SK-N-SH (cell line): ENCODE measurements around the gene CENPP. TPM values are rescaled to one million over a fixed set of nuclear protein-coding genes. Genes with fewer than 3 reads are reported as not detected.

Source experiments
- CTCF ChIA-PET: fragments of 300-600, 350-600 bp; formaldehyde crosslinking; extraction: SDS; loops from one replicate; lab custom pipeline; 2021; lab: Yijun Ruan, JAX
- POLR2A ChIA-PET: fragments of 350-600 bp; sonication (Branson Sonifier 250); formaldehyde crosslinking; extraction: SDS; loops from one replicate; lab custom pipeline; 2020; ENCODE audit warnings: antibody characterized with exemption, inconsistent platforms; lab: Yijun Ruan, JAX
- DNase-seq: peaks from one replicate; pipeline ENCODE4 v3.0.0; 2012
- H2AFZ ChIP-seq: fragments of 200-600 bp; sonication (generic); 2 replicates; pipeline ENCODE4 v1.8.1; 2016; ENCODE audit warnings: antibody characterized with exemption, mild to moderate bottlenecking, low read depth
- H3F3A ChIP-seq: fragments of 200-600 bp; sonication (generic); replicated peaks from 2 replicates; pipeline ENCODE3; 2016; ENCODE audit warnings: antibody characterized with exemption, mild to moderate bottlenecking; ENCODE audit not compliant: insufficient read depth
- H3K27ac ChIP-seq, 2 experiments: fragments of 200-500 bp in 1 of 2; fragments of 200-600 bp in 1 of 2; sonication (Bioruptor generic) in 1 of 2; sonication (generic), shearing (Covaris generic) in 1 of 2; 2 replicates each; pipeline versions ENCODE4 v1.5.1 to v1.6.1; 2014 to 2016; ENCODE audit warnings: low read depth in 2 of 2, inconsistent platforms in 1 of 2, low read length in 1 of 2, mild to moderate bottlenecking in 1 of 2, mixed read lengths in 1 of 2
- H3K27me3 ChIP-seq: fragments of 200-600 bp; sonication (generic), shearing (Covaris generic); 2 replicates; pipeline ENCODE4 v1.6.1; 2016; ENCODE audit warnings: mixed run types; ENCODE audit not compliant: insufficient read depth
- H3K36me3 ChIP-seq, 2 experiments: fragments of 200-500 bp in 1 of 2; fragments of 200-600 bp in 1 of 2; sonication (Bioruptor generic) in 1 of 2; sonication (generic) in 1 of 2; replicated peaks in 1 of 2; 2 replicates each; pipeline versions ENCODE3 to v1.5.1; 2014 to 2016; ENCODE audit warnings: low read length in 1 of 2, mild to moderate bottlenecking in 1 of 2; ENCODE audit not compliant: insufficient read depth in 2 of 2, control insufficient read depth in 1 of 2
- H3K4me1 ChIP-seq, 2 experiments: fragments of 200-500 bp in 1 of 2; fragments of 200-600 bp in 1 of 2; sonication (Bioruptor generic) in 1 of 2; sonication (generic), shearing (Covaris generic) in 1 of 2; 2 replicates each; pipeline versions ENCODE4 v1.5.1 to v1.6.1; 2014 to 2016; ENCODE audit warnings: low read depth in 1 of 2, low read length in 1 of 2, mixed run types in 1 of 2; ENCODE audit not compliant: insufficient read depth in 2 of 2, control insufficient read depth in 1 of 2
- H3K4me2 ChIP-seq: fragments of 200-600 bp; sonication (generic), shearing (Covaris generic); 2 replicates; pipeline ENCODE4 v1.6.1; 2017; ENCODE audit warnings: mixed run types
- H3K4me3 ChIP-seq, 2 experiments: fragments of 200-500 bp in 1 of 2; fragments of 200-600 bp in 1 of 2; sonication (Bioruptor generic) in 1 of 2; sonication (generic), shearing (Covaris generic) in 1 of 2; 2 replicates each; pipeline versions ENCODE4 v1.5.1 to v1.8.1; 2014 to 2016; ENCODE audit warnings: low read depth in 2 of 2, inconsistent platforms in 1 of 2, low read length in 1 of 2, mild to moderate bottlenecking in 1 of 2, mixed read lengths in 1 of 2, moderate library complexity in 1 of 2
- H3K79me2 ChIP-seq: fragments of 200-600 bp; sonication (generic); 2 replicates; pipeline ENCODE4 v1.8.1; 2017; ENCODE audit warnings: mild to moderate bottlenecking; ENCODE audit not compliant: insufficient read depth
- H3K9ac ChIP-seq: fragments of 200-600 bp; sonication (generic); 2 replicates; pipeline ENCODE4 v1.6.1; 2017; ENCODE audit warnings: mixed run types
- H3K9me2 ChIP-seq: fragments of 200-600 bp; sonication (generic); 2 replicates; pipeline ENCODE4 v1.6.1; 2017; ENCODE audit warnings: mixed run types
- H3K9me3 ChIP-seq: fragments of 200-600 bp; sonication (generic); 2 replicates; pipeline ENCODE4 v1.6.1; 2017; ENCODE audit warnings: mixed run types, mild to moderate bottlenecking, moderate library complexity
- H4K20me1 ChIP-seq: fragments of 200-600 bp; sonication (generic); 2 replicates; pipeline ENCODE4 v1.6.1; 2017; ENCODE audit warnings: mild to moderate bottlenecking, mixed run types; ENCODE audit not compliant: insufficient read depth
- CHD2 ChIP-seq: fragments of 150-350 bp; IDR thresholded peaks from 2 replicates; pipeline ENCODE4 v1.6.1; 2018; ENCODE audit warnings: low read length; ENCODE audit not compliant: partially characterized antibody
- FOSL2 ChIP-seq: IDR thresholded peaks from 2 replicates; pipeline ENCODE4 v1.4.0; 2012; ENCODE audit warnings: low read depth, mild to moderate bottlenecking, moderate library complexity, borderline replicate concordance
- FOXM1 ChIP-seq: IDR thresholded peaks from 2 replicates; pipeline ENCODE4 v1.4.0; 2012; ENCODE audit warnings: low read depth, mild to moderate bottlenecking
- IRF3 ChIP-seq: fragments of 150-350 bp; IDR thresholded peaks from 2 replicates; pipeline ENCODE4 v1.6.1; 2016; ENCODE audit warnings: mild to moderate bottlenecking, low read depth, low read length
- MEF2A ChIP-seq: IDR thresholded peaks from 2 replicates; pipeline ENCODE4 v1.4.0; 2012; ENCODE audit warnings: low read depth, borderline replicate concordance
- NFIC ChIP-seq: IDR thresholded peaks from 2 replicates; pipeline ENCODE4 v1.4.0; 2012; ENCODE audit warnings: borderline replicate concordance
- NRF1 ChIP-seq: IDR thresholded peaks from 2 replicates; pipeline ENCODE4 v1.6.1; 2012; ENCODE audit warnings: low read depth, mild to moderate bottlenecking, low read length
- PBX3 ChIP-seq: IDR thresholded peaks from 2 replicates; pipeline ENCODE4; 2012
- RAD21 ChIP-seq: IDR thresholded peaks from 2 replicates; pipeline ENCODE4 v1.6.1; 2012; ENCODE audit warnings: mild to moderate bottlenecking, low read length
- RCOR1 ChIP-seq: fragments of 150-350 bp; IDR thresholded peaks from 2 replicates; pipeline ENCODE4 v1.6.1; 2017; ENCODE audit warnings: antibody characterized with exemption, low read length
- RXRA ChIP-seq: IDR thresholded peaks from 2 replicates; pipeline ENCODE4 v1.4.0; 2012; ENCODE audit warnings: low read depth, mild to moderate bottlenecking, borderline replicate concordance
- SIN3A ChIP-seq: IDR thresholded peaks from 2 replicates; pipeline ENCODE4 v1.6.1; 2012; ENCODE audit warnings: low read depth, mild to moderate bottlenecking, low read length, moderate library complexity, borderline replicate concordance
- TAF1 ChIP-seq: IDR thresholded peaks from 2 replicates; pipeline ENCODE4 v1.6.1; 2012; ENCODE audit warnings: low read depth, mild to moderate bottlenecking, low read length, moderate library complexity, borderline replicate concordance
- TCF12 ChIP-seq: IDR thresholded peaks from 2 replicates; pipeline ENCODE4 v1.4.0; 2012
- USF2 ChIP-seq: fragments of 150-350 bp; IDR thresholded peaks from 2 replicates; pipeline ENCODE4 v1.6.1; 2017; ENCODE audit warnings: antibody characterized with exemption, low read length, low read depth, borderline replicate concordance
- YY1 ChIP-seq: IDR thresholded peaks from 2 replicates; pipeline ENCODE4 v1.4.0; 2012; ENCODE audit warnings: low read depth, mild to moderate bottlenecking
- WGBS: methylation state at CpG from one replicate; pipeline ENCODE4 v1.1.6; 2017; ENCODE audit warnings: low lambda C conversion rate; 5-methylcytosine and 5-hydroxymethylcytosine counted together
- polyA plus RNA-seq, 3 experiments: library from polyadenylated mRNA; depleted of rRNA; stranded (reverse); fragments of >200 nt; gene quantifications; 2 replicates each; pipeline ENCODE4 v1.2.3, GENCODE V29; 2012
- TF ChIP-seq, protein P1 (sequence below): IDR thresholded peaks from 2 replicates; pipeline ENCODE4 v1.4.0; 2012; ENCODE audit warnings: low read depth, borderline replicate concordance
- TF ChIP-seq, protein P2 (sequence below): IDR thresholded peaks from 2 replicates; pipeline ENCODE4 v1.6.1; 2012; ENCODE audit warnings: mild to moderate bottlenecking, low read depth, low read length, moderate library complexity
- TF ChIP-seq, protein P3 (sequence below): fragments of 200-600 bp; sonication (generic); IDR thresholded peaks from 2 replicates; pipeline ENCODE4 v1.6.1; 2017; ENCODE audit warnings: antibody characterized with exemption, mild to moderate bottlenecking, moderate library complexity

The CENPP gene
- polyA plus RNA-seq, 1 of the 3 experiments (the other 2 are of a cell fraction): 1.3 TPM

GRCh38 chr9:92381775-92382174, 56.0 kb downstream of the CENPP start:
- WGBS: 93% methylated on average over 2 of the region's 2 CpGs
- TF ChIP-seq, protein P1, sequence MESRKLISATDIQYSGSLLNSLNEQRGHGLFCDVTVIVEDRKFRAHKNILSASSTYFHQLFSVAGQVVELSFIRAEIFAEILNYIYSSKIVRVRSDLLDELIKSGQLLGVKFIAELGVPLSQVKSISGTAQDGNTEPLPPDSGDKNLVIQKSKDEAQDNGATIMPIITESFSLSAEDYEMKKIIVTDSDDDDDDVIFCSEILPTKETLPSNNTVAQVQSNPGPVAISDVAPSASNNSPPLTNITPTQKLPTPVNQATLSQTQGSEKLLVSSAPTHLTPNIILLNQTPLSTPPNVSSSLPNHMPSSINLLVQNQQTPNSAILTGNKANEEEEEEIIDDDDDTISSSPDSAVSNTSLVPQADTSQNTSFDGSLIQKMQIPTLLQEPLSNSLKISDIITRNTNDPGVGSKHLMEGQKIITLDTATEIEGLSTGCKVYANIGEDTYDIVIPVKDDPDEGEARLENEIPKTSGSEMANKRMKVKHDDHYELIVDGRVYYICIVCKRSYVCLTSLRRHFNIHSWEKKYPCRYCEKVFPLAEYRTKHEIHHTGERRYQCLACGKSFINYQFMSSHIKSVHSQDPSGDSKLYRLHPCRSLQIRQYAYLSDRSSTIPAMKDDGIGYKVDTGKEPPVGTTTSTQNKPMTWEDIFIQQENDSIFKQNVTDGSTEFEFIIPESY: no peak
- TF ChIP-seq SIN3A (no peak), CHD2 (no peak), FOSL2 (no peak), IRF3 (no peak), TAF1 (no peak), MEF2A (no peak), TCF12 (no peak), NRF1 (no peak), USF2 (no peak), RCOR1 (no peak), YY1 (no peak), PBX3 (no peak), FOXM1 (no peak), RAD21 (no peak), RXRA (no peak), NFIC (no peak)
- TF ChIP-seq, protein P2, sequence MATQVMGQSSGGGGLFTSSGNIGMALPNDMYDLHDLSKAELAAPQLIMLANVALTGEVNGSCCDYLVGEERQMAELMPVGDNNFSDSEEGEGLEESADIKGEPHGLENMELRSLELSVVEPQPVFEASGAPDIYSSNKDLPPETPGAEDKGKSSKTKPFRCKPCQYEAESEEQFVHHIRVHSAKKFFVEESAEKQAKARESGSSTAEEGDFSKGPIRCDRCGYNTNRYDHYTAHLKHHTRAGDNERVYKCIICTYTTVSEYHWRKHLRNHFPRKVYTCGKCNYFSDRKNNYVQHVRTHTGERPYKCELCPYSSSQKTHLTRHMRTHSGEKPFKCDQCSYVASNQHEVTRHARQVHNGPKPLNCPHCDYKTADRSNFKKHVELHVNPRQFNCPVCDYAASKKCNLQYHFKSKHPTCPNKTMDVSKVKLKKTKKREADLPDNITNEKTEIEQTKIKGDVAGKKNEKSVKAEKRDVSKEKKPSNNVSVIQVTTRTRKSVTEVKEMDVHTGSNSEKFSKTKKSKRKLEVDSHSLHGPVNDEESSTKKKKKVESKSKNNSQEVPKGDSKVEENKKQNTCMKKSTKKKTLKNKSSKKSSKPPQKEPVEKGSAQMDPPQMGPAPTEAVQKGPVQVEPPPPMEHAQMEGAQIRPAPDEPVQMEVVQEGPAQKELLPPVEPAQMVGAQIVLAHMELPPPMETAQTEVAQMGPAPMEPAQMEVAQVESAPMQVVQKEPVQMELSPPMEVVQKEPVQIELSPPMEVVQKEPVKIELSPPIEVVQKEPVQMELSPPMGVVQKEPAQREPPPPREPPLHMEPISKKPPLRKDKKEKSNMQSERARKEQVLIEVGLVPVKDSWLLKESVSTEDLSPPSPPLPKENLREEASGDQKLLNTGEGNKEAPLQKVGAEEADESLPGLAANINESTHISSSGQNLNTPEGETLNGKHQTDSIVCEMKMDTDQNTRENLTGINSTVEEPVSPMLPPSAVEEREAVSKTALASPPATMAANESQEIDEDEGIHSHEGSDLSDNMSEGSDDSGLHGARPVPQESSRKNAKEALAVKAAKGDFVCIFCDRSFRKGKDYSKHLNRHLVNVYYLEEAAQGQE: no peak
- TF ChIP-seq, protein P3, sequence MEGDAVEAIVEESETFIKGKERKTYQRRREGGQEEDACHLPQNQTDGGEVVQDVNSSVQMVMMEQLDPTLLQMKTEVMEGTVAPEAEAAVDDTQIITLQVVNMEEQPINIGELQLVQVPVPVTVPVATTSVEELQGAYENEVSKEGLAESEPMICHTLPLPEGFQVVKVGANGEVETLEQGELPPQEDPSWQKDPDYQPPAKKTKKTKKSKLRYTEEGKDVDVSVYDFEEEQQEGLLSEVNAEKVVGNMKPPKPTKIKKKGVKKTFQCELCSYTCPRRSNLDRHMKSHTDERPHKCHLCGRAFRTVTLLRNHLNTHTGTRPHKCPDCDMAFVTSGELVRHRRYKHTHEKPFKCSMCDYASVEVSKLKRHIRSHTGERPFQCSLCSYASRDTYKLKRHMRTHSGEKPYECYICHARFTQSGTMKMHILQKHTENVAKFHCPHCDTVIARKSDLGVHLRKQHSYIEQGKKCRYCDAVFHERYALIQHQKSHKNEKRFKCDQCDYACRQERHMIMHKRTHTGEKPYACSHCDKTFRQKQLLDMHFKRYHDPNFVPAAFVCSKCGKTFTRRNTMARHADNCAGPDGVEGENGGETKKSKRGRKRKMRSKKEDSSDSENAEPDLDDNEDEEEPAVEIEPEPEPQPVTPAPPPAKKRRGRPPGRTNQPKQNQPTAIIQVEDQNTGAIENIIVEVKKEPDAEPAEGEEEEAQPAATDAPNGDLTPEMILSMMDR: no peak
- Histone ChIP-seq H3K9me2 (no peaks in the 10 kb centered on the region), H3F3A (peaks cover 29% of the 10 kb centered on the region), H3K27me3 (no peaks in the 10 kb centered on the region), H3K4me2 (no peak overlapping the region), H3K4me1 (peaks cover 6 to 31% of the 10 kb centered on the region in 2 experiments; a peak in 3 of 4 replicates), H3K9me3 (no peaks in the 10 kb centered on the region), H3K9ac (no peak overlapping the region), H3K79me2 (no peaks in the 10 kb centered on the region), H3K36me3 (no peaks in the 10 kb centered on the region), H2AFZ (no peak overlapping the region), H3K4me3 (no peak overlapping the region), H3K27ac (no peak overlapping the region), H4K20me1 (no peaks in the 10 kb centered on the region)
- ChIA-PET CTCF (interaction anchor here (0.7 kb wide), 1 partner anchor 17 kb away, joined by 3 read pairs; no protein-coding TSS in a partner anchor), POLR2A (no interaction called here)
- DNase-seq: no peak
